HCEC 1CT (cell line): ENCODE measurements around the gene RASL12.
"Not testable (repeated sequence)": the region's sequence is repeated elsewhere in the genome, so short reads cannot be mapped to it uniquely, and the experiment has no call there.

ENCODE experiments used
- DNase-seq: peaks from one replicate; pipeline ENCODE4 v3.0.0-alpha.2; 2017

RASL12 gene

GRCh38 chr15:65091946-65092770 is 24.4 kb upstream of the RASL12 start:
- DNase-seq: no peak

- DNase-seq: no peak
Measured at GRCh38 chr15:65089206-65089824, 21.5 kb upstream of the RASL12 start.

GRCh38 chr15:65088643-65089021 is 20.8 kb upstream of the RASL12 start:
- no peak for DNase-seq

GRCh38 chr15:65087873-65088642 is 20.3 kb upstream of the RASL12 start:
- DNase-seq: no peak

GRCh38 chr15:65087411-65087810 is 19.6 kb upstream of the RASL12 start:
- DNase-seq: no peak

- no peak for DNase-seq
Measured at GRCh38 chr15:65086680-65087111, 18.9 kb upstream of the RASL12 start.

- no peak for DNase-seq
Measured at GRCh38 chr15:65085990-65086679, 18.3 kb upstream of the RASL12 start.

- DNase-seq: no peak
Measured at GRCh38 chr15:65085207-65085753, 17.5 kb upstream of the RASL12 start.

- no peak for DNase-seq
Measured at GRCh38 chr15:65084500-65085206, 16.9 kb upstream of the RASL12 start.

- DNase-seq: peak; percentile 62
Measured at GRCh38 chr15:65083262-65083701, 15.5 kb upstream of the RASL12 start.

GRCh38 chr15:65082303-65082953 is 14.6 kb upstream of the RASL12 start:
- no peak for DNase-seq

GRCh38 chr15:65081758-65082157 is 14.0 kb upstream of the RASL12 start:
- no peak for DNase-seq

- no peak for DNase-seq
Measured at GRCh38 chr15:65081270-65081669, 13.5 kb upstream of the RASL12 start.

- no peak for DNase-seq
Measured at GRCh38 chr15:65079580-65079979, 11.8 kb upstream of the RASL12 start.

- DNase-seq: no peak
Measured at GRCh38 chr15:65077981-65078352, 10.2 kb upstream of the RASL12 start.

- no peak for DNase-seq
Measured at GRCh38 chr15:65077291-65077980, 9.6 kb upstream of the RASL12 start.

GRCh38 chr15:65076486-65077290 is 8.9 kb upstream of the RASL12 start, which contains the start of gene KBTBD13:
Gene KBTBD13 (plus strand): TSS chr15:65076746. CDS start chr15:65076816, 70 bp downstream.
- no peak for DNase-seq

GRCh38 chr15:65075607-65076395 is 8.0 kb upstream of the RASL12 start:
- not testable (repeated sequence) for DNase-seq

GRCh38 chr15:65074946-65075345 is 7.2 kb upstream of the RASL12 start:
- DNase-seq: not testable (repeated sequence)
